Stimulated activated CD4-positive, alpha-beta T cell treated with anti-CD3 and anti-CD28 coated beads, Interleukin-2, amount 100 ng/mL, for 4 hours (primary cell): Measurements from ENCODE around the gene LCN2.
A peak's percentile ranks its signal among the peaks of the same experiment; 100 is the strongest.
"Not testable (repeated sequence)": the region's sequence is repeated elsewhere in the genome, so short reads cannot be mapped to it uniquely, and the experiment has no call there.

Experiments
- DNase-seq: peaks from one replicate; pipeline ENCODE4 v3.0.0-alpha.2; 2020; ENCODE audit warnings: low read depth

LCN2 gene

DNA sequence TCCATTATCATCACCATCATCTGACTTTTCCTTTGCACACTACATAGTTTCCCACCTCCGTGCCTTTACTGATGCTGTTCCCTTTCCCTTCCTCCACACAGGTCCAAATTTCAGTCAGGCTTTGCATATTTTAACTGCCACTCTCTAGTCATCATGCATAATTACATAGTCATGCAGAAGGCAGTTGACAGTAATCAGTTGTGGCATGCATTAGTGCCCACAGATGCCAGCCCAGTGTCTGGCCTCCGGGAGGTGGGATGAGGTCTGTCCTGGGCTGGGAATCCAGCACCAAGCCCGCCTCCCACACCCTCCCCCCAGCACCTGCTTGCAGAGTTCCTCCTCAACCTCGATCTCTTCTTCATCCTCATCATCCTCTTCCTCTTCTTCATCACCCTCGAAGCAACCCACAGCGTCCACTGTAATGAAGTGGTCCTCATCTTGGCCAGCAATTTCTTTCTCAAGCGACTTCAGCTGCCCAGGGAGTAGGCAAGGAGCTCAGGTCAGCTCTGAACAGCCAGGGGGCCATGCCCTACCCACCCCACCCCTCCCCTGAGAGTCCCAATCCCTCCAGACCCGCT lies 19.6 kb downstream of the LCN2 start:
- DNase-seq: no peak

DNA sequence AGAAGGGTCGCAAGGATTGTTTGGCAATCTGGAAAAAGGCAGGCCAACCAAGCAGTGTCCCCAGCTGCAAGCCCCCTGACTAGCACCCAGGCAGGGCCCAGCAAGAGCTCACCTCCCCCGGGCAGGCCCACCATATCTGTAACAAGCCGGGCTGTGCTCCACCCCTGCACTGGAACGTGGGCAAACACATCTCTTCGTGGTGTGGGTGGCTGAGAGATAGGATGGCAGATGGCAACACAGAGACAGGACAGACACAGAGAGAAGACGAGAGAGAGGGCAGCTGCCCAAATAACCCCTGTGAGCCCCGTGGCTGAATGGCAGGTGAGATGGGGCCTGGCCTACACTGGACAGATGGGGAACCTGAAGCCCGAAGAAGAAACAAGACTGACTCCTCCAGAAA lies 20.2 kb downstream of the LCN2 start:
- DNase-seq: no peak

GRCh38 chr9:128169925-128170324 lies 20.7 kb downstream of the LCN2 start:
- no peak for DNase-seq

DNA sequence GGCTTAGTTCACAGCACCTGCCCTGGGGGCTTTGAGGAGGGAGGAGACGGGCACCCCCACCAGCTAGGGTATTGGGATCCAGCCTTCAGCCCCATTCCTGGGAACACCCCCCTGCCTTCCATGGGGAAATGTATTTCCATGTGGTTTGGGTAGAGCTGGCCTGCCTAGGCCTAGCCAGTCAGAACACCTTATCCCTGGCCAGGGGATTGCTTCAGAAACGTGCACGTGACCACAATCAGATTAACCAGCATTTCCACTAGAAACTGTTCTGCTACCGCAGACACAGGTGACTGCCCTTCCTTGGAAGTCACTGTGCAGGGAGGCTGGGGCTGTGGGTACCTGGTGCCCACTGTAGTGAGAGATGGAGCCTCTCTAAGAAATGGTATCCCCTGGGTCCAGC lies 24.8 kb downstream of the LCN2 start:
- DNase-seq: no peak

DNA sequence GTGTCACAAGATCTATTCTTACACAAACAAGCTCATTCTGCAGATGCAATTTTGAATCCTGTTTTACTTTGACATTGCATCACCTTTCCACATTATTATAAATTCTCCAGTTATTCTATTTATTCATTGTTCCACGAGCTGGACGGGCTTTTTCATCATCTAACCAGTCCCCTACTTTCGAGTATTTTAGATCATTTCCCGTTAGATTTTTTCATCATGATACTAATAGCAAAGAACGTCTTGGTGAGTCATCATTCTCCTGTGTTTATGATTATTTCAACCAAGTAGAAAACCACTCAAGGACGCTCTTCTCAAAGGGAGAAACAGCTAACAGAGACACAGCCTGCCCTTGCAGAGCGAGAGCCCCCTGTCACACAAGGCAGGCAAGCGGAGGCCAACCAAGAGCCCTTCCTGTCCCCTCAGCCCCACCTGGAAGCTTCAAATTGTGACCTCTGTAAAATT lies 25.9 kb downstream of the LCN2 start:
- no peak for DNase-seq

DNA sequence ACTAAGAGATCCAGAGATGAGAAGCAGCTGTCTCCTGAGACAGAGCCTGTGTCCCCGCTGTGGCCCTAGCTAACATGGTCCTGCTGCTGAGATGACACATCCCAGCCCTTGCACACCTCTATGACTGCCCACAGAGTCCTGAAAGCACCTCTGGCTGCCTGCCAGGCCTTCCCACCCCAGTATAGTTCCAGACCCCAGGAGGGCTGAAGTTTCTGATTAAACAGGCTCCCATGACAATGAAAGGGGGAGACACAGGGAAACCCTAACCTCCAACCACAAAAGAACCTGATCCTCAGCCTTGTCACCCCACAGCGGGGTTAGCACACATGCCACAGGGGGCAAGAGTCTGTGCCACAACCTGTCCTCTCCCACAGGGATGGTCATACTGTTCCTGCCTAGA lies 26.5 kb downstream of the LCN2 start:
- no peak for DNase-seq

- no peak for DNase-seq
These were observed 29.7 kb downstream of the LCN2 start for GRCh38 chr9:128178806-128179431.

- no peak for DNase-seq
These were observed 30.7 kb downstream of the LCN2 start for GRCh38 chr9:128180001-128180400.

GRCh38 chr9:128180447-128180846 lies 31.2 kb downstream of the LCN2 start:
- no peak for DNase-seq

- DNase-seq: not testable (repeated sequence)
These were observed 32.2 kb downstream of the LCN2 start for GRCh38 chr9:128181480-128181879.

- no peak for DNase-seq
These were observed 33.8 kb downstream of the LCN2 start for GRCh38 chr9:128182893-128183588.

DNA sequence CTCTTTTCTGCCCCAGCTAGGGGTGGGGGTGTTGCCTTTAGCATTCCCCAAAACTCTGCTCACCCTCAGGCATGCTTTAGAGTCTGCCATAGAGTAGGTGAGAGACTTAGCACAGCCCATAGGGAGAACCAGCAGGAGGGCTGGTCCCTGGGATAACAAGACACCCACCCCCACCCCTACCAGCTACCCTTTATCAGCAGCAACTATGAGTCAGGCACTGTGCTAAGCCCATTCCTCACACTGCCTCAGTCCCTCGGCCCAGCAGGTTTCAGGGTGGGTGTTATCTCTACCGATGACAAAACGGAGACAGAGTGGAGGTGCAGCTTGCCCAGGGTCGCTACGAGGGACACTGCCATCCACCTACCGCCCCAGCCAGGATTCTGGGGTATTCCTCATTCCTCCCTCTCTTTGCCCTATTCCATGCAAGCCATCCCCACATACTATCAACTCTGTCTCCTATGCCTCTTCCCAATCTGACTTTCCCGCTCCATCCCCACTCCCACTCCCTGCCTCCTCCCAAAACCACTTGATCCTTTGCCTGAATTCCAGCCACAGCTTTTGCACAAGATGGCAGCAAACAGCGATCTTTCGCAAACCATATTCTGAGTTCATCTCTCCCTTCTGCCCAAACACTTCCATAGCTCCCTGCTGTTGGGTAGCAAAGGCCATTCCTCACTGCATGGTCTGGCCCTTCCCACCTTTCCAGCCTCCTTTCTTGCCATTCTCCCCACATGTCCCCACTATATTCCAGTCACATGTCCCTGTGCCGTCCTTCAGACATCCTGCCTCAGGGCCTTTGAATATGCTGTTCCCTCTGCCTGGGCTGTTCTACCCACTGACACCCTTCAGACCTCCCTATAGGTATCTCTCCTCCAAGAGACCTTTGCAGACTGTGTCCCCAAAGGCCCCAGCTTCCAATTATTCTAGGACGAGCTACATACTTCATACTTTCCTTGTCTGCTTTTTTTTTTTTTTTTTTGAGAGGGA lies 37.0 kb downstream of the LCN2 start:
- DNase-seq: no peak

- no peak for DNase-seq
These were observed 38.1 kb downstream of the LCN2 start for GRCh38 chr9:128187361-128187760.

- no peak for DNase-seq
These were observed 39.0 kb downstream of the LCN2 start for GRCh38 chr9:128188209-128188608.

- DNase-seq: no peak
These were observed 40.8 kb downstream of the LCN2 start for GRCh38 chr9:128190013-128190412.

DNA sequence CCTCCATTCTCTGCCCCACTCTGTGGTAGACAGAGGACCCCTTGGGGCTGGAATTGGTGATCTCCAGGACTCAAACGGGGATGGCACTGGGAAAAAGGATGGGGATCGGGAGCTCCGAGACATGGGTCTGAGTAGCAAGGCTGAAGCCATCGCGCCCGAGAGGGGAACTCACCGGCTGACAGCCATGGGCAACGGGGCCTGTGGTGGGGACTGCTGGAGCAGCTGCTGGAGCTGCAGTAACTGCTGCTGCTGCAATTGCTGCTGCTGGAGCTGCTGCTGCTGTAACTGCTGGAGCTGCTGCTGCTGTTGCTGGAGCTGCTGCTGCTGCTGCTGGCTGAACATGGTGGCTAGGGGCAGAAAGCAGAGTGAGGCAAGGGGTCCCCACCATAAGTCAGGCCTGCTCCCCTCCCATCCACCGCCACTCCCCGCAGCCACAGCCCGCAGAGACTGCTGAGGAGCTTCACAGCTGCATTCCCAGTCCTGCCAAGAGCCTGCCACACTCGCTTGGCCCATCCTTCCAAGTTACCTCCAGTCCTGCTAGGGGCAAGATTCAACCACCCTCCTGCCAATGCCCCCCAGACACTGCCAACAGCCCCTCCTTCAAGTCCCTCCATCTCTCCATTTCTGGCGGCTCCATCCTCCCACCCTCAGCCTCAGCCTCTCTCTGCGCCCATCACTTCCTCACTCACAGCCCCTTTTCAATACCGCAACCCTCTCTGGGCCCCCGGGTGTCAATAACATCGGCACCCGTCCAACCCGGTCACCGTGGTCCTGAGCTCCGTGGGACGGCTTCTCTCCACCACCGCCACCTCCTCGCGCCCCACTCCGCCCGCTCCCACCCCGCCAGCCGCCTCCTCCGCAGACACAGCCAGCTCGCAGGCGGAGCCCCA lies 41.5 kb downstream of the LCN2 start:
- no peak for DNase-seq

DNA sequence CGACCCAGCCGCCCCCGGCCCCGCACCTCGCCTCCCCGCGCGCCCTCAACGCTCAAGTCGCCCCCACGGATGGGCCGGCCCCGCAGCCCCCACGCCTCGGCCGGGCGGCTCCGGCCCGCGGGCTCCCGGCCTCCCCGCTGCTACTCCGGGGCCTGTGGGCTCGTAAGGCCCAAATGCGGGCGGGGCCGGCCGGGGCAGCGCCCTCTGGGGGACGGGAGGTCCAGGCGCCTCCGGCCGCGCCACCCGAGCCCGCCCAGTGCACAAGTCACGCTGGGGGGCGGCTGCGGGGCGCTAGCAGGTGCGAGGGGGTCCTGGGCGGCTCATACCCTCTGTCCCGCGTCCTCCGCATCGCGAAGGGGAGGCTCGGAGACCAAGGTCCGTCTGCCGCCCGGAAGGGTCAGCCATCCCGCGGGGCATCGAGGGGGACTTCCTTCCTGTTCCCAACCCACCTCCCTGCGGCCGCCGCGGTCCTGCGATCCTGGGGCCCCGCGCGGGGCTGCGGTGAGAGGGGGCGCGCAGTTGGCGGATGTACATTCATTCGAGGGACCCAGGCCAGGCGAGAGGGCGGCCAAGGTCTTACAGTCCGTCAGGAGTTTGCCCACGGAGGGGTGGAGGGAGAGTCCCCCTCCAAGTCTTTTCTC lies 42.3 kb downstream of the LCN2 start, which contains the start of gene CIZ1:
Gene CIZ1, minus strand, starts transcription at position 167 of the 641 bp plus-strand sequence. CDS start 715 bp downstream, outside the sequence.
- peak; percentile 57 for DNase-seq

DNA sequence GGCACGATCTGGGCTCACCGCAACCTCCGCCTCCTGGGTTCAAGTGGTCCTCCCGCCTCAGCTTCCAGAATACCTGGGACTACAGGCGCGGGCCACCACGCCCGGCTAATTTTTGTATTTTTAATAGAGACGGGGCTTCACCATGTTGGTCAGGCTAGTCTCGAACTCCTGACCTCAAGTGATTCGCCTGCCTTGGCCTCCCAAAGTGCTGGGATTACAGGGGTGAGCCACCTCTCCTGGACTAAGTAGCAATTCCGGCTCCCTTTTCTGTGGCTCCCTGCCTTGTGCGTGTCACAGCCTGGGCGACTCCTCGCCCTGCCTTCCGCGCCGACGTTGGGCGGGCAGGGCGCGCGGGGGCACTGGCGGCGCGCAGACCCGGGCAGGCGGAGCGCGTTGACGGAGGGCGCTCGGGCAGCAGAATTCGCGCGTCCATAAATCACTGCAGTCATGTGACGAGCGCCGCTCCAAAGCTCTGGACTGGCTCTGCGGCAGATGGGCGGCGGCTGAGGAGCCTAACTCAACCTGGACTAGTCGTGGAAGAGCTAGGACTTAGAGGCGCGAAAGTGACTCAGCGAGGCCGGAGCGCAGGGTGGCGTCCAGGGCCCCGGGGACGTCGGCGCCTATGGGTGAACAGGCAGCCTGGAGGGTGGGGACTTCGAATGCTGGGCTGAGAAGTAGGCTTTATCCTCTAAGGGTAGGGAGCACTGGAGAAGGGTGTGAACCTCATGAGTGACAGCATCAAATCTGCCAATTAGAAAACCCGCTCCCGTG lies 43.5 kb downstream of the LCN2 start:
- peak; percentile 29 for DNase-seq

GRCh38 chr9:128193469-128194096 lies 44.3 kb downstream of the LCN2 start:
- no peak for DNase-seq
